GM23338 (cell line): ENCODE data around the gene DUSP5. TPM values are rescaled to one million over a fixed set of nuclear protein-coding genes. Genes with fewer than 3 reads are reported as not detected.

Source experiments
- ATAC-seq: fragments of 200-7000 bp; cut with Tn5 transposase; 3 replicates; pipeline ENCODE4 v1.9.1; 2020
- DNase-seq: peaks from one replicate; pipeline ENCODE4 v3.0.0-alpha.2; 2015; ENCODE audit warnings: low spot score
- H2AFZ ChIP-seq: fragments of 200-600 bp; sonication (generic); 2 replicates; pipeline ENCODE4 v1.8.0; 2016; ENCODE audit warnings: antibody characterized with exemption, mild to moderate bottlenecking, moderate library complexity
- H3F3A ChIP-seq: fragments of 200-600 bp; sonication (generic); replicated peaks from 2 replicates; pipeline ENCODE4 v1.8.0; 2017; ENCODE audit warnings: antibody characterized with exemption, mixed run types, low read depth
- H3K27ac ChIP-seq: fragments of 200-600 bp; sonication (generic); 2 replicates; pipeline ENCODE4 v1.6.1; 2016; ENCODE audit warnings: low read depth
- H3K27me3 ChIP-seq: fragments of 200-600 bp; sonication (generic); 2 replicates; pipeline ENCODE4 v1.8.0; 2016; ENCODE audit warnings: mild to moderate bottlenecking, mixed run types, moderate library complexity; ENCODE audit not compliant: insufficient read depth
- H3K36me3 ChIP-seq: fragments of 200-600 bp; sonication (generic); 2 replicates; pipeline ENCODE4 v1.8.0; 2016; ENCODE audit warnings: mild to moderate bottlenecking; ENCODE audit not compliant: insufficient read depth
- H3K4me1 ChIP-seq: fragments of 200-600 bp; sonication (generic); 2 replicates; pipeline ENCODE4 v1.8.0; 2016; ENCODE audit warnings: mild to moderate bottlenecking, moderate library complexity; ENCODE audit not compliant: insufficient read depth
- H3K4me2 ChIP-seq: fragments of 200-600 bp; sonication (generic); 2 replicates; pipeline ENCODE4 v1.7.1; 2017; ENCODE audit warnings: mixed run types
- H3K4me3 ChIP-seq: fragments of 200-600 bp; sonication (generic); 2 replicates; pipeline ENCODE4 v1.6.1; 2016; ENCODE audit warnings: mixed run types
- H3K79me2 ChIP-seq: fragments of 200-600 bp; sonication (generic); replicated peaks from 2 replicates; pipeline ENCODE4 v1.8.0; 2017; ENCODE audit warnings: mild to moderate bottlenecking; ENCODE audit not compliant: insufficient read depth
- H3K9me2 ChIP-seq: fragments of 200-600 bp; sonication (generic); 2 replicates; pipeline ENCODE4 v1.8.0; 2017; ENCODE audit not compliant: insufficient read depth
- H4K20me1 ChIP-seq: fragments of 200-600 bp; sonication (generic); replicated peaks from 2 replicates; pipeline ENCODE4 v1.8.0; 2017; ENCODE audit warnings: mild to moderate bottlenecking; ENCODE audit not compliant: insufficient read depth
- H3K27ac Mint-ChIP-seq: 2 replicates; pipeline ENCODE4 v1.8.0; 2020; ENCODE audit warnings: inconsistent platforms, mild to moderate bottlenecking, moderate library complexity, mixed read lengths
- H3K27me3 Mint-ChIP-seq: 3 replicates; pipeline ENCODE4 v1.8.0; 2022; ENCODE audit warnings: low read depth, mild to moderate bottlenecking, moderate library complexity, mixed read lengths, inconsistent platforms; ENCODE audit not compliant: insufficient read depth, poor library complexity
- H3K36me3 Mint-ChIP-seq: 3 replicates; pipeline ENCODE4 v1.8.0; 2021; ENCODE audit warnings: low read depth, mild to moderate bottlenecking, inconsistent platforms, moderate library complexity, mixed read lengths
- H3K4me1 Mint-ChIP-seq: 3 replicates; pipeline ENCODE4 v1.8.0; 2020; ENCODE audit warnings: mild to moderate bottlenecking, inconsistent platforms, mixed read lengths
- H3K4me3 Mint-ChIP-seq: 3 replicates; pipeline ENCODE4 v1.8.0; 2021; ENCODE audit warnings: moderate library complexity, mild to moderate bottlenecking, inconsistent platforms, mixed read lengths
- H3K9me3 Mint-ChIP-seq: 3 replicates; pipeline ENCODE4 v1.8.0; 2020; ENCODE audit warnings: moderate library complexity, mild to moderate bottlenecking, inconsistent platforms, mixed read lengths
- CREB1 ChIP-seq: fragments of 250-450 bp; sonication (Bioruptor Pico); IDR thresholded peaks from 2 replicates; pipeline ENCODE4 v1.5.0; 2020; ENCODE audit warnings: low read depth, mild to moderate bottlenecking, moderate library complexity
- ETS1 ChIP-seq: IDR thresholded peaks from 2 replicates; pipeline ENCODE4 v1.6.1; 2016; ENCODE audit warnings: antibody characterized with exemption
- EZH2 ChIP-seq: fragments of 200-600 bp; sonication (generic); IDR thresholded peaks from one replicate; pipeline ENCODE4 v1.8.0; 2017; ENCODE audit warnings: antibody characterized with exemption, mild to moderate bottlenecking, low read depth; ENCODE audit not compliant: unreplicated experiment
- EZH2phosphoT487 ChIP-seq: fragments of 200-600 bp; sonication (generic); IDR thresholded peaks from one replicate; pipeline ENCODE4 v1.8.1; 2018; ENCODE audit warnings: antibody characterized with exemption; ENCODE audit not compliant: unreplicated experiment
- NANOG ChIP-seq: IDR thresholded peaks from 2 replicates; pipeline ENCODE4 v1.6.1; 2016; ENCODE audit warnings: antibody characterized with exemption, borderline replicate concordance
- POLR2AphosphoS5 ChIP-seq: IDR thresholded peaks from 2 replicates; pipeline ENCODE4 v1.6.1; 2016; ENCODE audit warnings: antibody characterized with exemption, low read depth
- REST ChIP-seq: IDR thresholded peaks from one replicate; pipeline ENCODE4 v1.6.1; 2018; ENCODE audit warnings: antibody characterized with exemption; ENCODE audit not compliant: unreplicated experiment
- STAT1 ChIP-seq: IDR thresholded peaks from one replicate; pipeline ENCODE4 v1.6.1; 2016; ENCODE audit warnings: antibody characterized with exemption; ENCODE audit not compliant: unreplicated experiment
- ZNF114 ChIP-seq: fragments of 250-450 bp; sonication (Bioruptor Pico); IDR thresholded peaks from 2 replicates; pipeline ENCODE4 v1.5.0; 2020; ENCODE audit warnings: mild to moderate bottlenecking, moderate library complexity
- ZNF331 ChIP-seq: fragments of 250-450 bp; sonication (Bioruptor Pico); IDR thresholded peaks from 2 replicates; pipeline ENCODE4 v1.5.0; 2020; ENCODE audit warnings: low read depth, mild to moderate bottlenecking, moderate library complexity
- polyA plus RNA-seq: library from polyadenylated mRNA; unstranded; fragments of >200 nt; fragmentation: Nextera tagmentation; extraction: Ambion mirVana; gene quantifications from 2 replicates; pipeline ENCODE4 v1.2.1, GENCODE V29; 2016
- total RNA-seq: library from RNA; depleted of rRNA; stranded (reverse); fragments of >200 nt; shearing (Covaris generic); gene quantifications from 2 replicates; pipeline ENCODE4 v1.2.3, GENCODE V29; 2014
- TF ChIP-seq, protein P1 (sequence below), 2 experiments: fragments of 200-600 bp in 1 of 2; sonication (generic) in 1 of 2; conservative IDR thresholded peaks; 2 replicates each; pipeline versions ENCODE4 v1.5.1 to v1.6.1; 2016 to 2017; ENCODE audit warnings: antibody characterized with exemption in 2 of 2, low read depth in 2 of 2, mild to moderate bottlenecking in 2 of 2, moderate library complexity in 1 of 2

Gene DUSP5
- total and polyA plus RNA-seq, 2 experiments from 2014 or later, result 10.8 to 35.9 TPM

DNA sequence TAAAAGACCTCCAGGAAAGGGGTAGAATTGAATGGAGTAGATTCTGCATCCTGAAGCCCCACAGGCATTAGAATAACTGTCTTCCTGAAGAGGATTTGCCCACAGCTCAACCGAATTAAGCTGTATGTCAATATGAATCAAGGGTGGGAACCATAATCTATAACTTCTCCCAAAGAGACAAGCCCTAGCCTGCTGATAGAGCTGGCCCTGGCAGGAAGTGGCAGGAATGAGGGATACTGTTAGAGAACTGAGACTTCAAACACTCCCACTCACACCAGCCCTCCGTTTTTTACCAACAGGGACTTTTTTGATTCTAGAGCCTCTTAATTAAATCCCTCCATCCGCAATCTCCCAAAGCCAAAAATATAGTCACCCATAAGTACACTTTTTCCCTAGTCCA is 12.2 kb upstream of the DUSP5 start:
- Histone ChIP-seq H3K4me2 (no peak overlapping the region), H3K36me3 (no peaks in the 10 kb centered on the region), H3K27me3 (no peaks in the 10 kb centered on the region), H3K4me3 (no peak overlapping the region), H4K20me1 (no peaks in the 10 kb centered on the region), H3K79me2 (no peaks in the 10 kb centered on the region), H3F3A (no peaks in the 10 kb centered on the region), H3K27ac (no peak overlapping the region), H3K9me2 (no peaks in the 10 kb centered on the region), H2AFZ (no peak overlapping the region), H3K4me1 (peaks cover 42% of the 10 kb centered on the region)
- Mint-ChIP-seq H3K27me3 (peaks cover 6% of the 10 kb centered on the region), H3K4me3 (no peak overlapping the region), H3K9me3 (no peaks in the 10 kb centered on the region), H3K27ac (no peak overlapping the region), H3K4me1 (peaks cover 42% of the 10 kb centered on the region), H3K36me3 (no peaks in the 10 kb centered on the region)
- DNase-seq (no peak), ATAC-seq (no peak)
- TF ChIP-seq, protein P1, sequence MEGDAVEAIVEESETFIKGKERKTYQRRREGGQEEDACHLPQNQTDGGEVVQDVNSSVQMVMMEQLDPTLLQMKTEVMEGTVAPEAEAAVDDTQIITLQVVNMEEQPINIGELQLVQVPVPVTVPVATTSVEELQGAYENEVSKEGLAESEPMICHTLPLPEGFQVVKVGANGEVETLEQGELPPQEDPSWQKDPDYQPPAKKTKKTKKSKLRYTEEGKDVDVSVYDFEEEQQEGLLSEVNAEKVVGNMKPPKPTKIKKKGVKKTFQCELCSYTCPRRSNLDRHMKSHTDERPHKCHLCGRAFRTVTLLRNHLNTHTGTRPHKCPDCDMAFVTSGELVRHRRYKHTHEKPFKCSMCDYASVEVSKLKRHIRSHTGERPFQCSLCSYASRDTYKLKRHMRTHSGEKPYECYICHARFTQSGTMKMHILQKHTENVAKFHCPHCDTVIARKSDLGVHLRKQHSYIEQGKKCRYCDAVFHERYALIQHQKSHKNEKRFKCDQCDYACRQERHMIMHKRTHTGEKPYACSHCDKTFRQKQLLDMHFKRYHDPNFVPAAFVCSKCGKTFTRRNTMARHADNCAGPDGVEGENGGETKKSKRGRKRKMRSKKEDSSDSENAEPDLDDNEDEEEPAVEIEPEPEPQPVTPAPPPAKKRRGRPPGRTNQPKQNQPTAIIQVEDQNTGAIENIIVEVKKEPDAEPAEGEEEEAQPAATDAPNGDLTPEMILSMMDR (conservative IDR thresholded peaks at IDR 0.05; ENCODE audit: low read depth in 2 of 2), result no peak
- TF ChIP-seq NANOG (no peak), STAT1 (no peak), REST (no peak), EZH2phosphoT487 (no peak), POLR2AphosphoS5 (no peak), ZNF331 (CRISPR knock-in tag) (no peak), ETS1 (no peak)

- H3K9me2 ChIP-seq, result no peaks in the 10 kb centered on the region
- H3K79me2 ChIP-seq, result no peaks in the 10 kb centered on the region
- peak overlapping the region; percentile 20 for H3K4me3 ChIP-seq
- Mint-ChIP-seq H3K27ac (peak overlapping the region; percentile 93; the same call in 1 of the 2 replicates), H3K9me3 (no peaks in the 10 kb centered on the region), H3K4me1 (peaks cover 41% of the 10 kb centered on the region), H3K36me3 (no peaks in the 10 kb centered on the region), H3K27me3 (peaks cover 8% of the 10 kb centered on the region), H3K4me3 (no peak overlapping the region; the same call in 2 of the 3 replicates)
- H3K27me3 ChIP-seq, result no peaks in the 10 kb centered on the region
- peak overlapping the region; percentile 68 for H3K4me2 ChIP-seq
- no peak overlapping the region for H2AFZ ChIP-seq
- peak overlapping the region; percentile 83 for H3K27ac ChIP-seq
- DNase-seq (no peak), ATAC-seq (0 out of 3 replicates have a peak, but pooled peaks have one; percentile 14)
- H3F3A ChIP-seq, result no peaks in the 10 kb centered on the region
- H3K36me3 ChIP-seq, result no peaks in the 10 kb centered on the region
- peaks cover 42% of the 10 kb centered on the region for H3K4me1 ChIP-seq
- H4K20me1 ChIP-seq, result no peaks in the 10 kb centered on the region
- TF ChIP-seq EZH2, result no peak
- TF ChIP-seq ZNF114, result no peak
- TF ChIP-seq, protein P1 (conservative IDR thresholded peaks at IDR 0.05; ENCODE audit: low read depth in 2 of 2), result no peak
- TF ChIP-seq NANOG, result no peak
- TF ChIP-seq CREB1 (CRISPR knock-in tag), result no peak
- no peak for TF ChIP-seq STAT1
These were observed 10.9 kb upstream of the DUSP5 start for GRCh38 chr10:110486680-110487410.
